ENCODE measurements around the gene TRAPPC13.

The TRAPPC13 gene

DNA sequence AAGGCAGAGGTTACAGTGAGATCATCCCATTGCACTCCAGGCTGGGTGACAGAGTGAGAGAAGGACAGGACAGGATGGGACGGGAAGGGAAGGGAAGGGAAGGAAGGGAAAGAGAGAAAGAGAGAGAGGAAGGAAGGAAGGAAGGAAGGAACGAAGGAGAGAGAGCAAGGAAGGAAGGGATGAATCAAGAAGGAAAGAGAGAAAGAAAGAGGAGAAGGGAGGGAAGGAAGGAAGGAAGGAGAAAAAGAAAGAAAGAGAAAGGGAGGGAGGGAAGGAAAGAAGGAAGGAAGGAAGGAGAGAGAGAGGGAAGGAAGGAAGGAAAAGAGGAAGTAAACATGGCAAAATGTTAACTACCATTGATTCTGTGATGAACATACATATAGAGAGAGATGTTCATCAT lies 68.3 kb downstream of the TRAPPC13 start:
- no peak for DNase-seq

DNA sequence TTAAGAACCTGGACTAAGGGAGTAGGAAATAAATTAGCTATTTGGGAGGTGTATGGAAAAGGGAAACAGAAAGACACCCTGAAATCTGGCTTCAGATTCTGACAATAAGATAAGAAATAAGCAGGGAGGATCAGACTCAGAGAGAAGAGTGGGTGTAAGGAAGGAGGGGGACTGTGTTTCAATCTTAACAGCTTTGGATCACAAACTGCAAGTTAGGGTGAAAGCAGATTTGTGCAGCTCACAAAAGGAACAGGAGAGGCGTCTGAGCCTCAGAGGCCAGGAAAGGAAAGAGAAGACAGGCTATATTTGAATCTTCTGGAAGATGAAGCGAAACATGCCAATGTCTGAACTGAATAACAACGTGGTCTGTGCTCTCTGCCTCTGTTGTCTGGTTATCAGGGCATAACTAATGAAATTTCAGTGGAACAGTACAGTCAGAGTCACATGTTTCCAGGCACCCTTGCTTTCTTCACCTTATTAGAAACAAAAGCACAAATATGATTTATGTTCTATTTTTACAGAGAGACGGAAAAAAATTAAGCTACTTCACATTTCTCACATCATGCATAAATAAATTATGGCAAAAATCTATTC lies 70.4 kb downstream of the TRAPPC13 start:
- no peak for DNase-seq

DNA sequence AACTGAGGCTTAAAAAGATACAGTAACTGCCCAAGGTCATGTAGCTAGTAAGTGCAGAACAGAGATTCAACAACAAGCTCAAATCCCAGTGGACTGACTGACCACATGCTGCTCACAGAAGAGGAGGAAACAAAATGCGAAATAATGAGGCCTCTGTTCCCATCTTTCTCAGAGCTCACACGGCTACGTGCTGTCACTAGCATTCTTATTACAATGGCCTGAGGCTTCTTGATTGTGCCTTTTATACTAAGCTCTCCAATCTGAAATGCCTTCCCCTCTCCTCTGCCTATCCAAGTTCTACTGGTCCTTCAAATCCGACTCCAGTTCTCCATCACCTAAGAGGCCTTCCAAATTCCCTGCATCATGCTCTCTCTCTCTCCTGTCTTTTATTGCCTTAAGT lies 71.1 kb downstream of the TRAPPC13 start:
- no peak for DNase-seq

DNA sequence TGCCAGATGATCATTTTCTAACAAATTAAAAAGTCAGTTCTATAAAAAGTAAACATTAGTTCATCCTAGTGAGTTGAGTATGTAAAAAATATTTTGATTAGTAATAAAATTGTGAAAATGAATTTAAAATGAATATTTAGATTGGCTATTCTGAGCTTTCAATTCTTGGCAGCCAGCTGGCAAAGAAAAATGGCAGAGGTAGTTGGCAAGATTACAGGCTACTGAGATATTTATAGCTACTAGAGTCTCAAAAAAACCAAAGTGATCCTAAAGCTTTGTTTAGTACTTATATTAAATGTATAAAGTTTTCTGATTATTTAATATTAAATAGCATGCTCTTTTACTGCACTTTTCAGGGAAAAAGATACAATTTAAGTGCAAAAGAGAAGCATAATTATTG lies 72.1 kb downstream of the TRAPPC13 start:
- DNase-seq, result no peak

DNA sequence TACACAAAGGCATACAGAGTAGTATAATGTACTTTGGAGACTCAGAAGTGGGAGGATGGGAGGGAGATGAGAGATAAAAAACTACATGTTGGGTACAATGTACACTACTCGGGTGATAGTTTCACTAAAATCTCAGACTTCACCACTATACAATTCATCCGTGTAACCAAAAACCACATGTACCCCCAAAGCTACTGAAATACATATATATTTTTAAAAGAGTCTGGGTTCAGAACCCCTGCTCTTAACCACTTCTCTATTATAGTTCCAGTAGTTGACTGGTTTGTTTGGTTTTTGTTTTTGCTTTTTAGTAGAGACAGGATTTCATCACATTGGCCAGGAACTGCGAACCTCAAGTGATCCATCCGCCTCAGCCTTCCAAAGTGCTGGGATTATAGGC lies 74.5 kb downstream of the TRAPPC13 start:
- DNase-seq, result no peak

DNA sequence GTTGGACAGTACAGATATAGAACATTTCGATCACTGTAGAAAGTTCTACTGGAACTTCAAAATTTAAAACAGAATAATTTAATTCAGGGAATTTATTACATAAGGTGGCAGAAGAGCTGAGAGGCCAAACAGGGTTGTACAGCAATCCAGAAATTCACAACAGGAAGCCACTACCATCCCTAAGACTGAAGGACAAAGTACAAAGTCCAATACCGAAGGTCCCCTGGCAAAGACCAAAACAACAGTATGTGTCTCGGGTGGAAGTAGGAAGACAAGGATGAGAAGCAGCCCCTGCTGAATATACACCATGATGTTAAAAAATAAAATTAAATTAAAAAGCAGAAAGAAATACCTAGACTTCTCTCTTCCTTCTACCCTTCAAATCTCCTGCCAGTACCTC lies 77.2 kb downstream of the TRAPPC13 start:
- DNase-seq, result no peak

DNA sequence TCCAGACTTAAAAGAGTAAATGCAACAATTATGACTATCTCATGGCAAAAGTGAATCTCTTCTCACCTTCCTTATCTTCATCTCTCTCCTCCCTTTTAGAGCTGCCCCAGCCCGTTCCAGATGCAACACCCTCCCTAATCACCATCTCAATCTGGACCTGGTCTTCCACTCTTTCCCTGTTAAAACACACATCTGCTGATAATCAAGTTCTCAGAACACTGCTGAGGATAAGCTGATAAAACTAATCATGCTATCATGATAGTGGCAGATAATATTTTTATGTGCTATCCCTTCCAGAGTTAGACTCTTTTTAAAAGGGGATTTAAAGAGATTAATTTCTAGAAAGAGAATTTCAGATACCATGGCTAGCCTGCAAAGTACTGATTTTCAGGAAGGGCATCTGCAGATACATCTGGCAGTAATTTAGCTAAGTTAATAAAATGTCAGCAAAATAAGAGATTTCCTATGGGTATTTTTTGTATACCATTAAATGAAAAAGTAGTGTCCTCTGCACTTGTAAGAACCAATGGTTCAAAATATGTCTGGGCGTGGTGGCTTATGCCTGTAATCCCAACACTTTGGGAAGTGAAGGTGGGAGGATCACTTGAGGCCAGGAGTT lies 79.9 kb downstream of the TRAPPC13 start:
- no peak for DNase-seq

DNA sequence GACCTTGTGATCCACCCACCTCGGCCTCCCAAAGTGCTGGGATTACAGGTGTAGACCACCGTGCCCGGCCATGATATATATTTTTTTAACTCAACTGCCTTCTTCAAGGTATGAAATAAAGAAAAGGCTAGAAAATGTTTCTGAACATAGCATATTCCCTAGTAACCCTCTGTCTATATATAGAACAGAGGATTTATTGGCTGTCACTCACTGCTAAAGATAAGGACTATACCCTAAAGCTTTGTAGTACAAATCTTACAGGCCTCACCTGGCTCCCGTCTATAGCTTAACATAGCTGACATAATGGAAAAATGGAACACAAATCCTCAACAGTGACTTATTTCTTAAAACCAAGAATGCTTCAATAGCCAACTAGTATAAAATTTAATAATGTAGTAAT lies 82.8 kb downstream of the TRAPPC13 start:
- no peak for DNase-seq

DNA sequence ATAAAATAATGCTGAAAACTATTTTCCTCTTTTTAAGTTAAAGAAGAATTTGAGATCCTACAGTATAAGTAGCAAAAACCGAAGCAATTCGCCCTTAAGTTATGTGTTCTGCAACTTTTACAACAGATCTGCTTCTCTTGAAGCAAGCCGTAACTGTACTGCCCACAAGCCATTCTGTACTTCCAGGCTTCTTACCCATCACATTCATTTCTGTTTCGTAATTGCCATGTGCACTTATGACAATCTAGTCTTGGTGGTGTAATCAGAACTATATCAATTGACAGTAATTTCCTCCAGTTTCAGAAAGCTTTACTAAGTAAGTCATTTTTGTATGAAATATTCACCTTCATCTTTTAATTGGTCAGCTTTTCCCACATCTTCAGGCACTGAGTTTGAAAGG lies 83.3 kb downstream of the TRAPPC13 start:
- DNase-seq, result no peak
